ENCODE data around the gene APOBEC3F. TPM values are rescaled to one million over a fixed set of nuclear protein-coding genes. Genes with fewer than 3 reads are reported as not detected.

The APOBEC3F gene
- total and polyA plus RNA-seq, 2 of the 13 experiments (the other 11 are each of a cell fraction or from before 2014, with no cell fraction given) = 2.9 to 3.7 TPM

DNA sequence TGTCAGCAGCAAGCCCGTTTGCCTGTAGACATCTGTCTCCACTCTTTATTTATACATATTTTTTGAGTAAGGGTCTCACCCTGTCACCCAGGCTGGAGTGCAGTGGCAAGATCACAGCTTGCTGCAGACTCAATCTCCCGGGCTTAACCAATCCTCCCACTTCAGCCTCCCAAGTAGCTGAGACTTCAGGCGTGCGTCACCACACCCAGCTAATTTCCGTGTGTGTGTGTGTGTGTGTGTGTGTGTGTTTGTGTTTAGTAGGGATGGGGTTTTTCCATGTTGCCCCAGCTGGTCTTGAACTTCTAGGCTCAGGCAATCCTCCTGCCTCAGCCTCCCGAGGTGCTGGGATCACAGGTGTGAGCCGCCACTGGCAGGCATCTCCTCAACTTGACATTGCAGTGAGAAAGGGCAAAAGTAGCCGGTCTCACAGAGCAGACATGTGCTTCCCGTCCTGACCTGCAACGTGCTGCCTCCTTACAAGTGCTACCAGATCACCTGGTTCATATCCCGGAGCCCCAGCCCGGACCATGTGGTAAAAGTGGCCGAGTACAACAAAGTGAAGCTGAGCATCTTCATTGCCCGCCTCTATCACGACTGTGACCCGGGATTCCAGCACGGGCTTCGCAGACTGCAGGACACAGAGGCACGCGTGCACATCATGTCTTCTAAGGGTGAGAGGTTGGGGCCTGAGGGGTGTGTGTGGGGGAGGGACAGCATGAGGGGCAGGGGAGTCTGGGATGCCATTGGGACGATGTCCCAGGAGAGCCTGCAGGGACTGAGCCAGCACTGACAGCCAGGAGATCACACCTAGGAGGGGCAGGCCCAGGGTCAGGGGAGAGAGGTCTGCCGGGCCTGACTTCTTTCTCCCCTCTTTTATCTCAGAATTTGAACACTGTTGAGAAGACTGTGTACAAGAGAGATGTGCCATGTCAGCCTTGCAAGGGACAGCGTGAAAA, 50.7 kb downstream of the APOBEC3F start:
- no peak for DNase-seq (ENCODE audit: low spot score)
- in situ Hi-C loops (cut with HindIII; ENCODE audit: extremely low pct_ligation_motif_present, low pct_unique_long_range_greater_than_20kb) (no loop called here), intact Hi-C loops (cut with micrococcal nuclease; ENCODE audit: unreplicated experiment) (no loop called here)
- no TSS peak for BruUV-seq (replicated peaks)
- ATAC-seq = no peak
- Histone ChIP-seq H3K27ac (ENCODE audit: extremely low read length, insufficient read depth, low read length) (no peak overlapping the region), H2AFZ (ENCODE audit: low read length) (no peak overlapping the region), H3K36me3 (replicated peaks in 1 of 2; ENCODE audit: control insufficient read depth in 1 of 2, insufficient read depth in 2 of 2, low read length in 2 of 2) (no peaks in the 10 kb centered on the region), H3K27me3 (ENCODE audit: control insufficient read depth in 1 of 2, insufficient read depth in 2 of 2, low read length in 2 of 2) (peaks cover 12 to 57% of the 10 kb centered on the region in 2 experiments; a peak in 4 of 5 replicates), H4K20me1 (ENCODE audit: insufficient read depth, low read length) (no peaks in the 10 kb centered on the region), H3K4me3 (replicated peaks in 1 of 3; ENCODE audit: insufficient read depth in 1 of 3, low read depth in 2 of 3, low read length in 3 of 3) (no peak overlapping the region), H3K9ac (ENCODE audit: insufficient read depth, low read depth, low read length) (no peak overlapping the region), H3K9me3 (ENCODE audit: low read length) (no peaks in the 10 kb centered on the region), H3K4me1 (ENCODE audit: insufficient read depth, low read length) (peaks cover 6% of the 10 kb centered on the region), H3K79me2 (ENCODE audit: insufficient read depth, low read length) (no peaks in the 10 kb centered on the region), H3K4me2 (ENCODE audit: low read depth, low read length) (no peak overlapping the region)
- CTCF ChIA-PET (ENCODE audit: low intra/inter-chr PET ratio, low total read pairs) = no interaction called here
- WGBS (ENCODE audit: low lambda C conversion rate) = 57% methylated on average over 14 of the region's 23 CpGs
- POLR2A ChIA-PET = no interaction called here
- no peak for FAIRE-seq
- TF ChIP-seq ZNF3 (CRISPR knock-in tag; IDR thresholded peaks at IDR 0.05) (no peak), MED1 (CRISPR knock-in tag; IDR thresholded peaks at IDR 0.05) (no peak), CENPT (CRISPR knock-in tag; IDR thresholded peaks at IDR 0.05; ENCODE audit: low read depth) (no peak), PCBP1 (IDR thresholded peaks at IDR 0.05; ENCODE audit: borderline replicate concordance, low read depth, low read length) (no peak), HCFC1 (IDR thresholded peaks at IDR 0.05; ENCODE audit: low read depth, low read length) (no peak), ATAD3A (CRISPR knock-in tag; IDR thresholded peaks at IDR 0.05) (no peak)
- TF ChIP-seq, protein P1, sequence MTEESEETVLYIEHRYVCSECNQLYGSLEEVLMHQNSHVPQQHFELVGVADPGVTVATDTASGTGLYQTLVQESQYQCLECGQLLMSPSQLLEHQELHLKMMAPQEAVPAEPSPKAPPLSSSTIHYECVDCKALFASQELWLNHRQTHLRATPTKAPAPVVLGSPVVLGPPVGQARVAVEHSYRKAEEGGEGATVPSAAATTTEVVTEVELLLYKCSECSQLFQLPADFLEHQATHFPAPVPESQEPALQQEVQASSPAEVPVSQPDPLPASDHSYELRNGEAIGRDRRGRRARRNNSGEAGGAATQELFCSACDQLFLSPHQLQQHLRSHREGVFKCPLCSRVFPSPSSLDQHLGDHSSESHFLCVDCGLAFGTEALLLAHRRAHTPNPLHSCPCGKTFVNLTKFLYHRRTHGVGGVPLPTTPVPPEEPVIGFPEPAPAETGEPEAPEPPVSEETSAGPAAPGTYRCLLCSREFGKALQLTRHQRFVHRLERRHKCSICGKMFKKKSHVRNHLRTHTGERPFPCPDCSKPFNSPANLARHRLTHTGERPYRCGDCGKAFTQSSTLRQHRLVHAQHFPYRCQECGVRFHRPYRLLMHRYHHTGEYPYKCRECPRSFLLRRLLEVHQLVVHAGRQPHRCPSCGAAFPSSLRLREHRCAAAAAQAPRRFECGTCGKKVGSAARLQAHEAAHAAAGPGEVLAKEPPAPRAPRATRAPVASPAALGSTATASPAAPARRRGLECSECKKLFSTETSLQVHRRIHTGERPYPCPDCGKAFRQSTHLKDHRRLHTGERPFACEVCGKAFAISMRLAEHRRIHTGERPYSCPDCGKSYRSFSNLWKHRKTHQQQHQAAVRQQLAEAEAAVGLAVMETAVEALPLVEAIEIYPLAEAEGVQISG (CRISPR knock-in tag; IDR thresholded peaks at IDR 0.05) = no peak
- TF ChIP-seq, protein P2, sequence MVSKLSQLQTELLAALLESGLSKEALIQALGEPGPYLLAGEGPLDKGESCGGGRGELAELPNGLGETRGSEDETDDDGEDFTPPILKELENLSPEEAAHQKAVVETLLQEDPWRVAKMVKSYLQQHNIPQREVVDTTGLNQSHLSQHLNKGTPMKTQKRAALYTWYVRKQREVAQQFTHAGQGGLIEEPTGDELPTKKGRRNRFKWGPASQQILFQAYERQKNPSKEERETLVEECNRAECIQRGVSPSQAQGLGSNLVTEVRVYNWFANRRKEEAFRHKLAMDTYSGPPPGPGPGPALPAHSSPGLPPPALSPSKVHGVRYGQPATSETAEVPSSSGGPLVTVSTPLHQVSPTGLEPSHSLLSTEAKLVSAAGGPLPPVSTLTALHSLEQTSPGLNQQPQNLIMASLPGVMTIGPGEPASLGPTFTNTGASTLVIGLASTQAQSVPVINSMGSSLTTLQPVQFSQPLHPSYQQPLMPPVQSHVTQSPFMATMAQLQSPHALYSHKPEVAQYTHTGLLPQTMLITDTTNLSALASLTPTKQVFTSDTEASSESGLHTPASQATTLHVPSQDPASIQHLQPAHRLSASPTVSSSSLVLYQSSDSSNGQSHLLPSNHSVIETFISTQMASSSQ (IDR thresholded peaks at IDR 0.05; ENCODE audit: low read depth) = no peak
- TF ChIP-seq, protein P2 (CRISPR knock-in tag; IDR thresholded peaks at IDR 0.05; ENCODE audit: borderline replicate concordance) = no peak
- TF ChIP-seq, protein P3, sequence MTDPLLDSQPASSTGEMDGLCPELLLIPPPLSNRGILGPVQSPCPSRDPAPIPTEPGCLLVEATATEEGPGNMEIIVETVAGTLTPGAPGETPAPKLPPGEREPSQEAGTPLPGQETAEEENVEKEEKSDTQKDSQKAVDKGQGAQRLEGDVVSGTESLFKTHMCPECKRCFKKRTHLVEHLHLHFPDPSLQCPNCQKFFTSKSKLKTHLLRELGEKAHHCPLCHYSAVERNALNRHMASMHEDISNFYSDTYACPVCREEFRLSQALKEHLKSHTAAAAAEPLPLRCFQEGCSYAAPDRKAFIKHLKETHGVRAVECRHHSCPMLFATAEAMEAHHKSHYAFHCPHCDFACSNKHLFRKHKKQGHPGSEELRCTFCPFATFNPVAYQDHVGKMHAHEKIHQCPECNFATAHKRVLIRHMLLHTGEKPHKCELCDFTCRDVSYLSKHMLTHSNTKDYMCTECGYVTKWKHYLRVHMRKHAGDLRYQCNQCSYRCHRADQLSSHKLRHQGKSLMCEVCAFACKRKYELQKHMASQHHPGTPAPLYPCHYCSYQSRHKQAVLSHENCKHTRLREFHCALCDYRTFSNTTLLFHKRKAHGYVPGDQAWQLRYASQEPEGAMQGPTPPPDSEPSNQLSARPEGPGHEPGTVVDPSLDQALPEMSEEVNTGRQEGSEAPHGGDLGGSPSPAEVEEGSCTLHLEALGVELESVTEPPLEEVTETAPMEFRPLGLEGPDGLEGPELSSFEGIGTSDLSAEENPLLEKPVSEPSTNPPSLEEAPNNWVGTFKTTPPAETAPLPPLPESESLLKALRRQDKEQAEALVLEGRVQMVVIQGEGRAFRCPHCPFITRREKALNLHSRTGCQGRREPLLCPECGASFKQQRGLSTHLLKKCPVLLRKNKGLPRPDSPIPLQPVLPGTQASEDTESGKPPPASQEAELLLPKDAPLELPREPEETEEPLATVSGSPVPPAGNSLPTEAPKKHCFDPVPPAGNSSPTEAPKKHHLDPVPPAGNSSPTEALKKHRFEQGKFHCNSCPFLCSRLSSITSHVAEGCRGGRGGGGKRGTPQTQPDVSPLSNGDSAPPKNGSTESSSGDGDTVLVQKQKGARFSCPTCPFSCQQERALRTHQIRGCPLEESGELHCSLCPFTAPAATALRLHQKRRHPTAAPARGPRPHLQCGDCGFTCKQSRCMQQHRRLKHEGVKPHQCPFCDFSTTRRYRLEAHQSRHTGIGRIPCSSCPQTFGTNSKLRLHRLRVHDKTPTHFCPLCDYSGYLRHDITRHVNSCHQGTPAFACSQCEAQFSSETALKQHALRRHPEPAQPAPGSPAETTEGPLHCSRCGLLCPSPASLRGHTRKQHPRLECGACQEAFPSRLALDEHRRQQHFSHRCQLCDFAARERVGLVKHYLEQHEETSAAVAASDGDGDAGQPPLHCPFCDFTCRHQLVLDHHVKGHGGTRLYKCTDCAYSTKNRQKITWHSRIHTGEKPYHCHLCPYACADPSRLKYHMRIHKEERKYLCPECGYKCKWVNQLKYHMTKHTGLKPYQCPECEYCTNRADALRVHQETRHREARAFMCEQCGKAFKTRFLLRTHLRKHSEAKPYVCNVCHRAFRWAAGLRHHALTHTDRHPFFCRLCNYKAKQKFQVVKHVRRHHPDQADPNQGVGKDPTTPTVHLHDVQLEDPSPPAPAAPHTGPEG (CRISPR knock-in tag; IDR thresholded peaks at IDR 0.05) = no peak
